Left lung (tissue), 10 donors: ENCODE results near the gene DTX2. TPM values are rescaled to one million over a fixed set of nuclear protein-coding genes. Genes with fewer than 3 reads are reported as not detected.
"Not testable (repeated sequence)": the region's sequence is repeated elsewhere in the genome, so short reads cannot be mapped to it uniquely, and the experiment has no call there.

ENCODE experiments used
- ATAC-seq: fragments of 200-7000 bp; cut with Tn5 transposase; one replicate; pipeline ENCODE4 v1.9.1; 2020; ENCODE audit warnings: moderate library complexity
- DNase-seq, 4 donors: peaks; one replicate each; pipeline ENCODE4 v3.0.0-alpha.2; 2013 to 2020
- H3K27ac ChIP-seq, 2 donors: fragments of 200-600 bp; sonication (generic) in 1 of 2; one replicate each; pipeline versions ENCODE4 v1.5.0 to v1.8.0; 2020 to 2021
- H3K27me3 ChIP-seq, 2 donors: fragments of 200-600 bp; sonication (generic) in 1 of 2; one replicate each; pipeline versions ENCODE4 v1.5.0 to v1.8.0; 2020 to 2021
- H3K36me3 ChIP-seq, 2 donors: fragments of 200-600 bp; sonication (generic) in 1 of 2; one replicate each; pipeline versions ENCODE4 v1.5.0 to v1.8.0; 2020 to 2021
- H3K4me1 ChIP-seq, 2 donors: fragments of 200-600 bp; one replicate each; pipeline ENCODE4 v1.8.0; 2021
- H3K4me3 ChIP-seq, 2 donors: fragments of 200-600 bp; sonication (generic) in 1 of 2; one replicate each; pipeline versions ENCODE4 v1.5.0 to v1.8.0; 2020 to 2021; ENCODE audit warnings: mild to moderate bottlenecking in 1 of 2
- H3K9me3 ChIP-seq, 2 donors: fragments of 200-600 bp; sonication (generic) in 1 of 2; one replicate each; pipeline versions ENCODE4 v1.5.0 to v1.8.0; 2020 to 2021
- intact Hi-C, 2 donors: fragments of 100-400 bp; cut with DNase I; formaldehyde crosslinking; loops; one replicate each; pipeline versions ENCODE4 v1.11.2 to v1.14.2; 2022
- polyA plus RNA-seq, 6 donors: library from polyadenylated mRNA; unstranded; fragments of 120-200 nt; gene quantifications; one replicate each; pipeline ENCODE4 v1.2.1, GENCODE V29; 2013; ENCODE audit not compliant: insufficient read length in 6 of 6
- total RNA-seq, 2 donors: library from RNA; stranded (reverse); fragmentation: NEBNext Ultra II Directional; extraction: Animal tissue kit (Norgen Biotek cat#: 25700); gene quantifications; one replicate each; pipeline ENCODE4 v1.2.1, GENCODE V29; 2021
- donor health status: DM: no; HTN: yes; CAD: no.
- donor health status: DM: no; HTN: no; CAD: no.

The DTX2 gene
- total and polyA plus RNA-seq, 8 donors, result 8.3 to 40.9 (median 11.4) TPM

DNA sequence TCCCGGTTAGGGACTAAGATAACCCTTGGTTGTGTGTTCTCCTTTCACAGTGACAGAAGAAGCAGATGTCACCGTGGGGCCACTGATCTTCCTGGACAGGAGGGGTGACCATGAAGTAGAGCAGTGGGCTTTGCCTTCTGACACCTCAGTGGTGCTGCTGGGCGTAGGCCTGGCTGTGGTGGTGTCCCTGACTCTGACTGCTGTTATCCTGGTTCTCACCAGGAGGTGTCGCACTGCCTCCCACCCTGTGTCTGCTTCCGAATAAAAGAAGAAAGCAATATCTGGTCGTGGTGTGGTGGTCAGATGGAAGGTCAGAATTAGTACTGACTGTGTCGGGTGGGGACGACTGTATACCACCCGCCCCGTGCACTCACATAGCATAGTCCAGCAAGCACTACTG is 19.7 kb upstream of the DTX2 start:
- peak; percentile 31 for ATAC-seq
- intact Hi-C loops, H3K27me3 ChIP-seq, DNase-seq, H3K4me3 ChIP-seq, H3K27ac ChIP-seq, H3K9me3 ChIP-seq, H3K36me3 ChIP-seq: not testable (repeated sequence)
- H3K4me1 ChIP-seq, result peaks cover 0 to 12% of the 10 kb centered on the region in 2 donors

DNA sequence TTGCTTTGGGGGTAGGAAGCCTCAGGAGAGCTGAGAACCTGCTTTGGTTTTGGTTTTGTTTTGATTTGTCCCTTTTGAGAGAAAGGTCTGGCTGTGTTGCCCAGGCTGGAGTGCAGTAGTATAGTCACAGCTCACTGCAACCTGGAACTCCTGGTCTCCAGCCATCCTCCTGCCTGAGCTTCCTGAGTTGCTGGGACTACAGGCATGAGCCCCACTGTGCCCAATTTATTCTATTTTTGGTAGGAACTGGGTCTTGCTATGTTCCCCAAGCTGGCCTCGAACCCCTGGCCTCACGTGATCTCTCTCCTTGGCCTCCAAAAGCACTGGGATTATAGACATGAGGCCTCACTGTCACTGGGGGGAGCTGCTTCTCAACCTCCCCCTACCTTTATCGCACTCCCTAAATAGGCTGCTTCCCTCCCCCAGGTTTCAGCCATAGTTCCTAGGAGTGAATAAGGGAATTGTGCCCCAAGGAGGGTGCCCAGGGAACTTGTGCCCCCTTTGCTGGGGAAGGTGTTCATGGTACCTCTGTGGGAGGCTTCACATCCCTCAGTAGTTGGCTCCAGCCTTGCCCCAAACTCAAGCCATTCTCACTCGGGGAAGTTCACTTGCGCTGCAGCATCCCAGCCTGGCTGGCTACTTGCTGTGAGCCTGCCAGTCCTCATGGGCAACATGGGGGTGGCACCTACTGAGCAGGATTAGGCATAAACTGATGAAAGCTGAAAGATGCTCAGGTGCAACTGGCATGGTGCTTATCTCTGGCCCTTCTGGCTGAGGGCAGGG is 18.7 kb upstream of the DTX2 start:
- not testable (repeated sequence) for H3K4me3 ChIP-seq, H3K27ac ChIP-seq

DNA sequence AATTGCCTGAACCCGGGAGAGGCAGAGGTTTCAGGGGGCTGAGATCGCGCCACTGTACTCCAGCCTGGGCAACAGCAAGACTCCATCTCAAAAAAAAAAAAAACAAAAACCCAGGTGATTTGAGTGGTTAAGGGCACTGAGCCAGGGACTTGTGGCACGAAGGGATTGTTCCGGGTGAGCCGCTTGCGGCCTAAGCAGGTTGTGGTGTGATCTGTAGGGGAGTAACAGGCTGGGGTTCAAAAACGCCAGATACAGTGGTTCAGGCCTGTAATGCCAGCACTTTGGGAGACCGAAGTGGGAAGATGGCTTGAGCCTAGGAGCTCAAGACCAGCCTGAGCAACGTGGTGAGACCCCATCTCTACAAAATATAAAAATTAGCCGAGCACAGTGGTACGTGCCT is 17.7 kb upstream of the DTX2 start:
- intact Hi-C loops, DNase-seq, H3K9me3 ChIP-seq, H3K27ac ChIP-seq, H3K36me3 ChIP-seq, H3K4me3 ChIP-seq, H3K27me3 ChIP-seq: not testable (repeated sequence)
- peak; percentile 40 for ATAC-seq
- H3K4me1 ChIP-seq, result peaks cover 0 to 12% of the 10 kb centered on the region in 2 donors

More for the DNA sequence above, 18.7 kb upstream of the DTX2 start:
- H3K9me3 ChIP-seq, DNase-seq, intact Hi-C loops, H3K36me3 ChIP-seq, H3K27me3 ChIP-seq, ATAC-seq: not testable (repeated sequence)
- H3K4me1 ChIP-seq, result peaks cover 0 to 12% of the 10 kb centered on the region in 2 donors

- H3K27me3 ChIP-seq, H3K4me3 ChIP-seq, H3K36me3 ChIP-seq, H3K9me3 ChIP-seq, intact Hi-C loops: not testable (repeated sequence)
- DNase-seq, result peak in 3 of 4 donors; percentile 28 to 49 (median 38)
- ATAC-seq, result peak; percentile 84
- H3K27ac ChIP-seq, result peak overlapping the region; percentile 53 to 86
- peaks cover 0 to 12% of the 10 kb centered on the region in 2 donors for H3K4me1 ChIP-seq
Observed at GRCh38 chr7:76445577-76446008, 15.9 kb upstream of the DTX2 start.

DNA sequence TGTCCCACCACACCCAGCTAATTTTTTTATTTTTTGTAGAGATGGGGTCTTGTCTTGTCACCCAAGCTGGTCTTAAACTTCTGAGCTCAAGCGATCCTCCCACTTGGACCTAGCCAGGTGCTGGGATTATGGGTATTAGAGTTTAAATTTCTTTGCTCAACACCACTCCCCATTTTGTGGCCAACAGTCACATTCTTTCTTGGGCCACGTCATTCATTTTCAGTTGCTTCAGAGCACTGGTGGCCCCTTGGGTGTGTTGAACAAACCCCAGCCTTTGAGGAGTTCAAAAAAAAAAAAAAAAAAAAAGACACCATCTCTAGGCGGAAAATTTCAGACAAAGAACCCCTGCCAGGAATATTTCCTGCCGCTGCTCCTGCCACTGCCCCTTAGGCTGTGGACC is 4.5 kb upstream of the DTX2 start:
- H3K27me3 ChIP-seq, DNase-seq, intact Hi-C loops, H3K36me3 ChIP-seq, H3K4me1 ChIP-seq, H3K27ac ChIP-seq, ATAC-seq, H3K4me3 ChIP-seq, H3K9me3 ChIP-seq: not testable (repeated sequence)

DNA sequence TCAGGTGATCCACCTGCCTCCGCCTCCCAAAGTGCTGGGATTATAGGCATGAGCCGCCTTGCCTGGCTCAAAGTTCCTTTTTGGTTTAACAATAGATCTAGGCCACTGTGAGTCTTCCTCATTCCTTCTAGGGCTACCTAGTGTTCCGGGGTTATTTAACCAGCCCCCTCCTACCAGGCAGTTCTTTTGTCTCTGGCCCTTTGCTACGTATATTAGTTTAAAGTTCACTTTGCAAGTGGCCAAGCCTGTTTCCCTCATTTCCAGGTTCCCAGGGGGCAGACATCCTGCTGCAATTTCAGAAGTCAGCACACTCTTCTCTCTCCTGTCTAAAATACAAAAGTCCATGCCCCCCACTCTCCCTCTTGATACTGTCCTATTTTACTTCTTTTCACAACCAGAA is 3.0 kb upstream of the DTX2 start:
- H3K27me3 ChIP-seq, H3K27ac ChIP-seq, H3K4me1 ChIP-seq, DNase-seq, ATAC-seq, intact Hi-C loops, H3K9me3 ChIP-seq, H3K36me3 ChIP-seq, H3K4me3 ChIP-seq: not testable (repeated sequence)

DNA sequence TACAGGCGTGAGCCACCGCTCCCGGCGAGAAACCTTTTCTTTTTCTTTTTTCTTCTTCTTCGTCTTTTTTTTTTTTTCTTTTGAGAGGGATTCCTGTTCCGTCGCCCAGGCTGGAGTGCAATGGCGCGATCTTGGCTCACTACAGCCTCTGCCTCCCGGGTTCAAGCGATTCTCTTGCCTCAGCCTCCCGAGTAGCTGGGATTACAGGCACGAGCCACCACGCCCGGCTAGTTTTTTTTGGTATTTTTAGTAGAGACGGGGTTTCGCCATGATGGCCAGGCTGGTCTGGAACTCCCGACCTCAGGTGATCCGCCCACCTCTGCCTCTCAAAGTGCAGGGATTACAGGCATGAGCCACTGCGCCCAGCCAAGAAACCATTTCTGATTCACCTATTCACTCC is 742 bp upstream of the DTX2 start:
- H3K36me3 ChIP-seq, H3K27ac ChIP-seq, intact Hi-C loops, H3K9me3 ChIP-seq, H3K4me1 ChIP-seq, ATAC-seq, H3K4me3 ChIP-seq, H3K27me3 ChIP-seq, DNase-seq: not testable (repeated sequence)

GRCh38 chr7:76462271-76462882 is 868 bp downstream of the DTX2 start:
- H3K36me3 ChIP-seq, H3K4me3 ChIP-seq, H3K9me3 ChIP-seq, intact Hi-C loops, H3K4me1 ChIP-seq, H3K27ac ChIP-seq, H3K27me3 ChIP-seq, DNase-seq: not testable (repeated sequence)
- ATAC-seq, result peak; percentile 49

DNA sequence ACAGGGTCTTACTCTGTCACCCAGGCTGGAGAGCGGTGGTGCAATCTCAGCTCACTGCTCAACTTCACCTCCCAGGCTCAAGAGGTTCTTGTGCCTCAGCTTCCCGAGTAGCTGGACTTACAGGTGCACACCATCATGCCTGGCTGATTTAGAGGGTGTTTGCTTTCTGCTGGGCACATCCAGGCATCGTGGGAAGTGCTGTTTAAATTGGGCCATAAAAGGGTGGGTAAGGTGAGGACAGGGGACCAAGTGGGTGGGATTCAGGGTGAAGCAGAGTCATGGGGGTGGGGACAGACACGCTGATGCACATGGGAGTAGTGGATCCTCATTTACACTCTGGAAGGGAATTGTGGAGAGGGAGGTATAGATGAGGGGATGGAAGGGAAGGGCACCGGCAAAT is 3.5 kb downstream of the DTX2 start:
- H3K4me1 ChIP-seq, H3K4me3 ChIP-seq, ATAC-seq, H3K36me3 ChIP-seq, H3K9me3 ChIP-seq, DNase-seq, intact Hi-C loops, H3K27ac ChIP-seq, H3K27me3 ChIP-seq: not testable (repeated sequence)

- H3K4me3 ChIP-seq, H3K27me3 ChIP-seq, H3K36me3 ChIP-seq, DNase-seq, intact Hi-C loops, H3K9me3 ChIP-seq, H3K4me1 ChIP-seq, H3K27ac ChIP-seq: not testable (repeated sequence)
- ATAC-seq, result peak; percentile 1
Observed at GRCh38 chr7:76465950-76466349, 4.4 kb downstream of the DTX2 start.

- DNase-seq (peak in 2 of 4 donors; percentile 46 to 79), ATAC-seq (peak; percentile 86)
- H3K27ac ChIP-seq, H3K9me3 ChIP-seq, intact Hi-C loops, H3K4me3 ChIP-seq, H3K27me3 ChIP-seq, H3K36me3 ChIP-seq, H3K4me1 ChIP-seq: not testable (repeated sequence)
Observed at GRCh38 chr7:76467743-76468404, 6.4 kb downstream of the DTX2 start.

GRCh38 chr7:76471556-76472221 is 10.2 kb downstream of the DTX2 start:
- peak; percentile 25 for ATAC-seq
- DNase-seq, result peak in 1 of 4 donors; percentile 38
- H3K36me3 ChIP-seq, result peaks cover 0 to 12% of the 10 kb centered on the region in 2 donors
- intact Hi-C loops, H3K4me1 ChIP-seq, H3K4me3 ChIP-seq, H3K27me3 ChIP-seq, H3K9me3 ChIP-seq, H3K27ac ChIP-seq: not testable (repeated sequence)

DNA sequence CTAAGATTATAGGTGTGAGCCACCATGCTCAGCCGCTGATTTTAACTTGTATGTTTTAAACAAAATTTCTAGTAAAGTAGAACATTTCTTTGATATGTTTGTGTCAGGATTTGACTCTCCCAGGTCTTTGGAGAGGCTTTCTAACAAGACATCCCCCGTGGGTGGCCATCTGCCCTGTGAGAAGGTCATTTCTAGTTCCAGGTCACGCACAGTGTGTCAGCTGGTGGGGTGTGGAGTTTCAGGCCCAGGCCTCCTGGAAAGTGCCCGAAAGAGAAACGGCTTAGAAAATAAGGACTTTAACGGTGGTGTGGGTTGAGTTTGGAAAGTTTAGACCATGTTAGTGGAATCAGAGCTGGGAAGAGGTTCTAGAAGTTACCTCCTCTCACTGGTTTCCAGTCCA is 11.6 kb downstream of the DTX2 start:
- ATAC-seq, H3K4me1 ChIP-seq, H3K27ac ChIP-seq, intact Hi-C loops, H3K9me3 ChIP-seq, H3K4me3 ChIP-seq, DNase-seq, H3K27me3 ChIP-seq: not testable (repeated sequence)
- peaks cover 0 to 11% of the 10 kb centered on the region in 2 donors for H3K36me3 ChIP-seq
